ENCODE results near the gene WFDC12.
A peak's percentile ranks its signal among the peaks of the same experiment; 100 is the strongest.
"Not testable (repeated sequence)": the region's sequence is repeated elsewhere in the genome, so short reads cannot be mapped to it uniquely, and the experiment has no call there.

WFDC12 gene

GRCh38 chr20:45157962-45158361 is 33.7 kb upstream of the WFDC12 start:
- Histone ChIP-seq H4K8ac (ENCODE audit: low read length) (no peak overlapping the region), H2AK5ac (ENCODE audit: low read length, severe bottlenecking) (no peak overlapping the region), H3K14ac (ENCODE audit: low read length in 2 of 2) (no peak overlapping the region), H3K27ac (ENCODE audit: low read length, poor library complexity, severe bottlenecking) (no peak overlapping the region), H3K4ac (ENCODE audit: low read depth in 1 of 2, low read length in 2 of 2) (no peak overlapping the region), H3K9me3 (ENCODE audit: control insufficient read depth, low read length) (peaks cover 22% of the 10 kb centered on the region), H3K4me2 (ENCODE audit: low read length, poor library complexity, severe bottlenecking) (no peak overlapping the region), H2AFZ (ENCODE audit: low read depth, low read length) (no peak overlapping the region), H2BK120ac (ENCODE audit: low read depth, low read length) (no peak overlapping the region), H2BK5ac (ENCODE audit: low read depth, low read length, poor library complexity, severe bottlenecking) (no peak overlapping the region), H3K23ac (ENCODE audit: low read length in 2 of 2) (no peak overlapping the region), H3K27me3 (ENCODE audit: control insufficient read depth in 1 of 2, insufficient read depth in 1 of 2, low read length in 2 of 2) (peaks cover 8 to 19% of the 10 kb centered on the region in 2 experiments), H3K79me1 (replicated peaks; ENCODE audit: low read length, poor library complexity, severe bottlenecking) (no peaks in the 10 kb centered on the region), H4K91ac (ENCODE audit: low read length) (no peak overlapping the region), H3K4me1 (ENCODE audit: control insufficient read depth, insufficient read depth, low read depth, low read length) (no peaks in the 10 kb centered on the region), H3K9ac (ENCODE audit: low read length) (peak overlapping the region; percentile 15), H3K36me3 (ENCODE audit: control insufficient read depth in 1 of 2, insufficient read depth in 2 of 2, low read depth in 1 of 2, low read length in 2 of 2) (no peaks in the 10 kb centered on the region), H2BK15ac (ENCODE audit: low read depth, poor library complexity, severe bottlenecking) (no peak overlapping the region), H3K18ac (ENCODE audit: low read depth in 1 of 2, low read length in 2 of 2) (no peak overlapping the region), H2BK12ac (ENCODE audit: low read length in 2 of 2) (no peak overlapping the region), H3K4me3 (ENCODE audit: insufficient read depth in 1 of 2, low read depth in 1 of 2, low read length in 2 of 2) (peak overlapping the region in 1 of 2 experiments; percentile 25)
- 35% methylated on average over 1 of the region's 1 CpG for WGBS
- peak; percentile 69 for DNase-seq

GRCh38 chr20:45156713-45157112 is 32.4 kb upstream of the WFDC12 start:
- Histone ChIP-seq H2BK12ac (ENCODE audit: low read length in 2 of 2) (no peak overlapping the region), H2BK15ac (ENCODE audit: low read depth, poor library complexity, severe bottlenecking) (no peak overlapping the region), H3K23ac (ENCODE audit: low read length in 2 of 2) (no peak overlapping the region), H3K4ac (ENCODE audit: low read depth in 1 of 2, low read length in 2 of 2) (no peak overlapping the region), H3K79me1 (replicated peaks; ENCODE audit: low read length, poor library complexity, severe bottlenecking) (no peaks in the 10 kb centered on the region), H4K8ac (ENCODE audit: low read length) (no peak overlapping the region), H3K18ac (ENCODE audit: low read depth in 1 of 2, low read length in 2 of 2) (no peak overlapping the region), H3K4me3 (ENCODE audit: insufficient read depth in 1 of 2, low read depth in 1 of 2, low read length in 2 of 2) (no peak overlapping the region), H3K9me3 (ENCODE audit: control insufficient read depth, low read length) (peaks cover 10% of the 10 kb centered on the region), H3K27me3 (ENCODE audit: control insufficient read depth in 1 of 2, insufficient read depth in 1 of 2, low read length in 2 of 2) (peaks cover 8 to 19% of the 10 kb centered on the region in 2 experiments), H2BK120ac (ENCODE audit: low read depth, low read length) (no peak overlapping the region), H3K14ac (ENCODE audit: low read length in 2 of 2) (no peak overlapping the region), H2BK5ac (ENCODE audit: low read depth, low read length, poor library complexity, severe bottlenecking) (no peak overlapping the region), H2AK5ac (ENCODE audit: low read length, severe bottlenecking) (no peak overlapping the region), H3K36me3 (ENCODE audit: control insufficient read depth in 1 of 2, insufficient read depth in 2 of 2, low read depth in 1 of 2, low read length in 2 of 2) (no peaks in the 10 kb centered on the region), H2AFZ (ENCODE audit: low read depth, low read length) (no peak overlapping the region), H3K9ac (ENCODE audit: low read length) (no peak overlapping the region), H3K4me2 (ENCODE audit: low read length, poor library complexity, severe bottlenecking) (no peak overlapping the region), H3K27ac (ENCODE audit: low read length, poor library complexity, severe bottlenecking) (no peak overlapping the region), H4K91ac (ENCODE audit: low read length) (no peak overlapping the region), H3K4me1 (ENCODE audit: control insufficient read depth, insufficient read depth, low read depth, low read length) (no peaks in the 10 kb centered on the region)
- no peak for DNase-seq
- 59% methylated on average over 2 of the region's 2 CpGs for WGBS

- peaks cover 23 to 26% of the 10 kb centered on the region in 2 experiments for H3K27me3 ChIP-seq (ENCODE audit: control insufficient read depth in 1 of 2, insufficient read depth in 1 of 2, low read length in 2 of 2)
- H2BK15ac ChIP-seq (ENCODE audit: low read depth, poor library complexity, severe bottlenecking); H3K36me3 ChIP-seq (ENCODE audit: control insufficient read depth in 1 of 2, insufficient read depth in 2 of 2, low read depth in 1 of 2, low read length in 2 of 2); H3K27ac ChIP-seq (ENCODE audit: low read length, poor library complexity, severe bottlenecking); H2BK12ac ChIP-seq (ENCODE audit: low read length in 2 of 2); H3K4ac ChIP-seq (ENCODE audit: low read depth in 1 of 2, low read length in 2 of 2); H4K91ac ChIP-seq (ENCODE audit: low read length); H3K18ac ChIP-seq (ENCODE audit: low read depth in 1 of 2, low read length in 2 of 2); H4K8ac ChIP-seq (ENCODE audit: low read length); H2BK5ac ChIP-seq (ENCODE audit: low read depth, low read length, poor library complexity, severe bottlenecking); H2BK120ac ChIP-seq (ENCODE audit: low read depth, low read length); H3K14ac ChIP-seq (ENCODE audit: low read length in 2 of 2); H2AFZ ChIP-seq (ENCODE audit: low read depth, low read length); H2AK5ac ChIP-seq (ENCODE audit: low read length, severe bottlenecking); H3K9me3 ChIP-seq (ENCODE audit: control insufficient read depth, low read length); H3K4me1 ChIP-seq (ENCODE audit: control insufficient read depth, insufficient read depth, low read depth, low read length); H3K4me3 ChIP-seq (ENCODE audit: insufficient read depth in 1 of 2, low read depth in 1 of 2, low read length in 2 of 2); H3K4me2 ChIP-seq (ENCODE audit: low read length, poor library complexity, severe bottlenecking); DNase-seq; H3K79me1 ChIP-seq (replicated peaks; ENCODE audit: low read length, poor library complexity, severe bottlenecking); H3K23ac ChIP-seq (ENCODE audit: low read length in 2 of 2); H3K9ac ChIP-seq (ENCODE audit: low read length): not testable (repeated sequence)
- 100% methylated on average over 1 of the region's 1 CpG for WGBS
These were observed 30.5 kb upstream of the WFDC12 start for GRCh38 chr20:45154794-45155193.

GRCh38 chr20:45154183-45154582 is 29.9 kb upstream of the WFDC12 start:
- Histone ChIP-seq H2BK12ac (ENCODE audit: low read length in 2 of 2) (no peak overlapping the region), H4K91ac (ENCODE audit: low read length) (no peak overlapping the region), H3K4me3 (ENCODE audit: insufficient read depth in 1 of 2, low read depth in 1 of 2, low read length in 2 of 2) (no peak overlapping the region), H3K23ac (ENCODE audit: low read length in 2 of 2) (no peak overlapping the region), H2BK5ac (ENCODE audit: low read depth, low read length, poor library complexity, severe bottlenecking) (no peak overlapping the region), H3K14ac (ENCODE audit: low read length in 2 of 2) (no peak overlapping the region), H3K4me2 (ENCODE audit: low read length, poor library complexity, severe bottlenecking) (no peak overlapping the region), H2BK120ac (ENCODE audit: low read depth, low read length) (no peak overlapping the region), H3K27me3 (ENCODE audit: control insufficient read depth in 1 of 2, insufficient read depth in 1 of 2, low read length in 2 of 2) (peaks cover 29 to 32% of the 10 kb centered on the region in 2 experiments), H3K9me3 (ENCODE audit: control insufficient read depth, low read length) (peaks cover 3% of the 10 kb centered on the region), H3K79me1 (replicated peaks; ENCODE audit: low read length, poor library complexity, severe bottlenecking) (no peaks in the 10 kb centered on the region), H3K9ac (ENCODE audit: low read length) (no peak overlapping the region), H3K36me3 (ENCODE audit: control insufficient read depth in 1 of 2, insufficient read depth in 2 of 2, low read depth in 1 of 2, low read length in 2 of 2) (no peaks in the 10 kb centered on the region), H4K8ac (ENCODE audit: low read length) (no peak overlapping the region), H2AFZ (ENCODE audit: low read depth, low read length) (no peak overlapping the region), H3K27ac (ENCODE audit: low read length, poor library complexity, severe bottlenecking) (no peak overlapping the region), H3K4ac (ENCODE audit: low read depth in 1 of 2, low read length in 2 of 2) (no peak overlapping the region), H3K18ac (ENCODE audit: low read depth in 1 of 2, low read length in 2 of 2) (no peak overlapping the region), H2BK15ac (ENCODE audit: low read depth, poor library complexity, severe bottlenecking) (no peak overlapping the region), H2AK5ac (ENCODE audit: low read length, severe bottlenecking) (no peak overlapping the region), H3K4me1 (ENCODE audit: control insufficient read depth, insufficient read depth, low read depth, low read length) (no peaks in the 10 kb centered on the region)
- 61% methylated on average over 2 of the region's 3 CpGs for WGBS
- DNase-seq, result no peak

Data from mesenchymal stem cell (in vitro differentiated cells and primary cell).